AG09319 (cell line): ENCODE data around the gene WDFY2.

ENCODE experiments used
- DNase-seq: peaks from one replicate; pipeline ENCODE4 v3.0.0-alpha.2; 2010; ENCODE audit warnings: low read depth; ENCODE audit errors: extremely low read depth
- CTCF ChIP-seq: IDR thresholded peaks from 2 replicates; pipeline ENCODE4 v1.5.1; 2011; ENCODE audit warnings: low read depth, mild to moderate bottlenecking, inconsistent platforms, low read length, moderate library complexity

WDFY2 gene

GRCh38 chr13:51697855-51698254, 113.6 kb downstream of the WDFY2 start:
- no peak for DNase-seq
- TF ChIP-seq CTCF: no peak

GRCh38 chr13:51698352-51698751, 114.1 kb downstream of the WDFY2 start:
- TF ChIP-seq CTCF: no peak
- no peak for DNase-seq

GRCh38 chr13:51704399-51705313, 120.4 kb downstream of the WDFY2 start:
- no peak for DNase-seq
- TF ChIP-seq CTCF: no peak

GRCh38 chr13:51707461-51707860, 123.2 kb downstream of the WDFY2 start:
- DNase-seq: no peak

GRCh38 chr13:51713807-51714206, 129.5 kb downstream of the WDFY2 start:
- no peak for TF ChIP-seq CTCF
- DNase-seq: no peak

More at GRCh38 chr13:51707461-51707860, 123.2 kb downstream of the WDFY2 start:
- TF ChIP-seq CTCF: no peak

GRCh38 chr13:51714663-51715168, 130.5 kb downstream of the WDFY2 start:
- no peak for TF ChIP-seq CTCF
- no peak for DNase-seq

- no peak for TF ChIP-seq CTCF
- no peak for DNase-seq
These were observed 131.4 kb downstream of the WDFY2 start for GRCh38 chr13:51715613-51716012.
